ENCODE results near the gene PLD4.

Gene PLD4

DNA sequence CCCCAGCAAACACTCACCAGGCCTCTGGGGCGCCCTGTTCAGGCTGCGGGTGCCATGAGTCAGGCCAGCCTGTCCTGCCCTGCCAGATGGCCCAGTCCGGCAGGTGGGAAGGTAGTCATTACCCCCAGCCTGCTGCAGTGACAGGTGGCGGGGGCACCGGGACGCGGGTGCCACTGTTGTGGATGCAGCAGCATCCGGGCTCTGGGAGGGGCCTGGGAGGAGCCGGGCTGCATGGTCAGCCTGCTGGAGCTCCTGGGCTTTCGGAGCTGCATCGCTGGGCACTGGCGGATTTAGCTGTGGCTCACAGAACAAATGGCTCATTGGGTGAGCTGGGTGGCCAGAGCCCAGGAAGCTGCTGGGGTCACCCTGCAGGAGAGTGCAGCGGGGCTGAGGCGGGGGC, 46.1 kb upstream of the PLD4 start:
- no peak overlapping the region for H3K4me2 ChIP-seq (ENCODE audit: insufficient read depth, low read length)
- no peak for ATAC-seq (ENCODE audit: insufficient read depth, low read depth)
- H3K36me3 ChIP-seq (ENCODE audit: insufficient read depth, low read length), result no peaks in the 10 kb centered on the region
- TF ChIP-seq, protein P1, sequence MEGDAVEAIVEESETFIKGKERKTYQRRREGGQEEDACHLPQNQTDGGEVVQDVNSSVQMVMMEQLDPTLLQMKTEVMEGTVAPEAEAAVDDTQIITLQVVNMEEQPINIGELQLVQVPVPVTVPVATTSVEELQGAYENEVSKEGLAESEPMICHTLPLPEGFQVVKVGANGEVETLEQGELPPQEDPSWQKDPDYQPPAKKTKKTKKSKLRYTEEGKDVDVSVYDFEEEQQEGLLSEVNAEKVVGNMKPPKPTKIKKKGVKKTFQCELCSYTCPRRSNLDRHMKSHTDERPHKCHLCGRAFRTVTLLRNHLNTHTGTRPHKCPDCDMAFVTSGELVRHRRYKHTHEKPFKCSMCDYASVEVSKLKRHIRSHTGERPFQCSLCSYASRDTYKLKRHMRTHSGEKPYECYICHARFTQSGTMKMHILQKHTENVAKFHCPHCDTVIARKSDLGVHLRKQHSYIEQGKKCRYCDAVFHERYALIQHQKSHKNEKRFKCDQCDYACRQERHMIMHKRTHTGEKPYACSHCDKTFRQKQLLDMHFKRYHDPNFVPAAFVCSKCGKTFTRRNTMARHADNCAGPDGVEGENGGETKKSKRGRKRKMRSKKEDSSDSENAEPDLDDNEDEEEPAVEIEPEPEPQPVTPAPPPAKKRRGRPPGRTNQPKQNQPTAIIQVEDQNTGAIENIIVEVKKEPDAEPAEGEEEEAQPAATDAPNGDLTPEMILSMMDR (IDR thresholded peaks at IDR 0.05; ENCODE audit: borderline replicate concordance, extremely low read depth, low read length, poor library complexity, severe bottlenecking), result no peak
- no peak for TF ChIP-seq EZH2 (IDR thresholded peaks at IDR 0.05; ENCODE audit: borderline replicate concordance, low read depth, low read length, severe bottlenecking)
- no peak overlapping the region for H3K4me3 ChIP-seq (ENCODE audit: low read depth in 1 of 2, low read length in 2 of 2)
- H3K79me2 ChIP-seq (ENCODE audit: insufficient read depth, low read length), result no peaks in the 10 kb centered on the region
- no peaks in the 10 kb centered on the region for H3K27me3 ChIP-seq (ENCODE audit: insufficient read depth, low read length, poor library complexity)
- H3K9ac ChIP-seq (ENCODE audit: low read depth, low read length), result no peak overlapping the region
- no peaks in the 10 kb centered on the region for H3K4me1 ChIP-seq (ENCODE audit: insufficient read depth, low read length)
- DNase-seq, result no peak
- peaks cover 4% of the 10 kb centered on the region; the same call in 1 of the 2 replicates for H4K20me1 ChIP-seq (ENCODE audit: insufficient read depth, low read length)
- no peak overlapping the region for H3K27ac ChIP-seq (ENCODE audit: low read length)
- H2AFZ ChIP-seq (ENCODE audit: low read depth, low read length), result no peak overlapping the region
- H3K9me3 ChIP-seq (ENCODE audit: insufficient read depth, low read length, severe bottlenecking), result no peaks in the 10 kb centered on the region

DNA sequence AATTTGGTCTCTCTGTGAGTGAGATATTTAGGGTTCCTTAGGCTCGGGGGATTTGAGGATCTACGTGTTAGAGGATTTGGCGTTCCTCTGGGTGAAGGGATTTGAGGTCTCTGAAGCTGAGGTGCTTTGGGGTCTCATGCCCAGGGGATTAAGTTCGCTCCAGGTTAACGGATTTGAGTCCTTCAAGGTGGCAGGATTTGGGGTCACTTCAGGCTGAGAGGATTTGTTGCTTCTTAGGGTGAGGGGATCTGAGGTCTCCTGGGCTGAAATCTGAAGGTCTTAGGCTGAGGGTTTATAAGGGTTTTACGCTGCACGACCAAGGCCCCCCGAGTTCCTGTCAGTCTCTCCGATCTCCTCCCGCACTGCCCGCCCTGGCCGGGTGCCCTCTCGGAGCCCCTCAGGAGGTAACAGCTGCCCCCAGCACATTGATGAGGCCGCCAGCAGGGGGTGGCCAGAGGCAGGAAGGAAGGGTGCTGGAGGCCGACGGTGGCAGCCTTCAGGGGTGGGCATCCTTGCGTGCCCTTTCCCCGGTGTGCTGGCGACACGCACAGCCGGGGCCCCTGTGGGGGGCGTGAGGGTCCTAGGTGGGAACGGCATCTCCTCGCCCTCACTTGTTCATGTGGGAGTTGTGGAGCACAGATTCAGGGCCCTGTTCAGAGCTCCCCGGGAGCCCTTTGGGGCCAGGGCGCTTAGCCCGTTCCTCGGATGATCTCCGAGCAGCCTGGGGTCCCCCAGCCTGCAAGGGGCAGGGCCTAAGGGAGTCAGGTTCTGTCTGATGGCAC, 45.3 kb upstream of the PLD4 start:
- Histone ChIP-seq H4K20me1 (ENCODE audit: insufficient read depth, low read length) (peaks cover 4% of the 10 kb centered on the region; the same call in 1 of the 2 replicates), H3K9me3 (ENCODE audit: insufficient read depth, low read length, severe bottlenecking) (no peaks in the 10 kb centered on the region), H3K79me2 (ENCODE audit: insufficient read depth, low read length) (no peaks in the 10 kb centered on the region), H3K9ac (ENCODE audit: low read depth, low read length) (no peak overlapping the region), H3K36me3 (ENCODE audit: insufficient read depth, low read length) (no peaks in the 10 kb centered on the region), H3K27me3 (ENCODE audit: insufficient read depth, low read length, poor library complexity) (no peaks in the 10 kb centered on the region), H3K4me3 (ENCODE audit: low read depth in 1 of 2, low read length in 2 of 2) (no peak overlapping the region), H2AFZ (ENCODE audit: low read depth, low read length) (no peak overlapping the region), H3K4me2 (ENCODE audit: insufficient read depth, low read length) (no peak overlapping the region), H3K4me1 (ENCODE audit: insufficient read depth, low read length) (no peaks in the 10 kb centered on the region), H3K27ac (ENCODE audit: low read length) (no peak overlapping the region)
- TF ChIP-seq EZH2 (IDR thresholded peaks at IDR 0.05; ENCODE audit: borderline replicate concordance, low read depth, low read length, severe bottlenecking), result no peak
- TF ChIP-seq, protein P1 (IDR thresholded peaks at IDR 0.05; ENCODE audit: borderline replicate concordance, extremely low read depth, low read length, poor library complexity, severe bottlenecking), result no peak
- no peak for ATAC-seq (ENCODE audit: insufficient read depth, low read depth)
- no peak for DNase-seq

DNA sequence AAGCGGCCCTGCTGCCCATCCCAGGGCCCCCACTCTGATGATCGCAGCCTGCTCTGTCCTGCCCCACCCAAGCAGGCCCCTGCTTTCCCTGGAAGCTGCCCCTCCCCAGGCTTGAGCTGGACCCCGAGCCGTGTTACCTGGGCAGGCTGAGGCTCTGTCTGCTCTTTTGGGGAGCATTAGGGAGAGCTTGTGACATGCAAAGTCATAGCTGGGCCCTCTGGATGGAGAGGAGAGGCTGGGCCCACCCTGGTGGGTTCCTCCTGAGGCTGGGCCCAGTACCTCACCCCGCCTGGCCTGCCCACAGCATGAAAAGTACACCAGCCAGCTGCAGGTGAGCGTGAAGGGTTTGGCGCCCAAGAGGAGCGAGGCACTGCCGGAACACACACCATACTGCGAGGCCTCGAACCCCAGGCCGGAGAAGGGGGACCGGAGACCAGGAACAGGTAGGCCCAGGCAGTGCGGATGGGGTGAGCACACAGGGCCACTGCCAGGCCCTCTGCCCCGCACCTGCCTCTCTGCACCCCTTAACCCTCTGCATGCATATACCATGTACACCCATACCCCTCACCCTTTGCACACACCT, 44.6 kb upstream of the PLD4 start:
- TF ChIP-seq EZH2 (IDR thresholded peaks at IDR 0.05; ENCODE audit: borderline replicate concordance, low read depth, low read length, severe bottlenecking), result no peak
- TF ChIP-seq, protein P1 (IDR thresholded peaks at IDR 0.05; ENCODE audit: borderline replicate concordance, extremely low read depth, low read length, poor library complexity, severe bottlenecking), result no peak
- Histone ChIP-seq H3K9ac (ENCODE audit: low read depth, low read length) (no peak overlapping the region), H3K4me3 (ENCODE audit: low read depth in 1 of 2, low read length in 2 of 2) (no peak overlapping the region), H3K4me1 (ENCODE audit: insufficient read depth, low read length) (no peaks in the 10 kb centered on the region), H3K36me3 (ENCODE audit: insufficient read depth, low read length) (no peaks in the 10 kb centered on the region), H3K27ac (ENCODE audit: low read length) (no peak overlapping the region), H3K27me3 (ENCODE audit: insufficient read depth, low read length, poor library complexity) (no peaks in the 10 kb centered on the region), H4K20me1 (ENCODE audit: insufficient read depth, low read length) (peaks cover 4% of the 10 kb centered on the region; the same call in 1 of the 2 replicates), H3K4me2 (ENCODE audit: insufficient read depth, low read length) (no peak overlapping the region), H2AFZ (ENCODE audit: low read depth, low read length) (no peak overlapping the region), H3K9me3 (ENCODE audit: insufficient read depth, low read length, severe bottlenecking) (no peaks in the 10 kb centered on the region), H3K79me2 (ENCODE audit: insufficient read depth, low read length) (no peaks in the 10 kb centered on the region)
- no peak for ATAC-seq (ENCODE audit: insufficient read depth, low read depth)
- no peak for DNase-seq
